CD4-positive, alpha-beta T cell (primary cell): ENCODE measurements around the gene PARP16. TPM values are rescaled to one million over a fixed set of nuclear protein-coding genes. Genes with fewer than 3 reads are reported as not detected.

Experiments
- ATAC-seq: fragments of 200-7000 bp; cut with Tn5 transposase; one replicate; pipeline ENCODE4 v1.10.0; 2022; ENCODE audit warnings: mild to moderate bottlenecking; ENCODE audit not compliant: poor library complexity
- CTCF ChIA-PET: fragments of 350-600 bp; sonication (Branson Sonifier 250); formaldehyde crosslinking; loops from one replicate; lab custom pipeline; 2021; ENCODE audit warnings: antibody characterized with exemption, inconsistent platforms; lab: Charles Lee
- POLR2A ChIA-PET: fragments of 350-600 bp; sonication (Branson Sonifier 250); formaldehyde crosslinking; loops from one replicate; lab custom pipeline; 2021; ENCODE audit warnings: antibody characterized with exemption, inconsistent platforms; lab: Charles Lee
- DNase-seq, 14 experiments: peaks; one replicate each; pipeline ENCODE4 v3.0.0-alpha.2; 2013 to 2020; ENCODE audit warnings: mixed read lengths in 2 of 14
- H3K27ac ChIP-seq, 2 donors: one replicate each; pipeline versions ENCODE4 v1.5.1 to v1.7.0; 2013; ENCODE audit warnings: low read length in 2 of 2, low read depth in 1 of 2, mild to moderate bottlenecking in 1 of 2
- H3K27me3 ChIP-seq, 2 experiments: 1 replicate in 1 of 2; 2 replicates in 1 of 2; pipeline versions ENCODE4 v1.6.1 to v1.7.0; 2013; ENCODE audit warnings: low read length in 2 of 2, control low read depth in 1 of 2, mild to moderate bottlenecking in 1 of 2, moderate library complexity in 1 of 2; ENCODE audit not compliant: insufficient read depth in 2 of 2, control insufficient read depth in 1 of 2
- H3K36me3 ChIP-seq: one replicate; pipeline ENCODE4 v1.6.1; 2013; ENCODE audit warnings: low read length, control low read depth; ENCODE audit not compliant: insufficient read depth
- H3K4me1 ChIP-seq: one replicate; pipeline ENCODE4 v1.6.1; 2013; ENCODE audit warnings: low read length, control low read depth; ENCODE audit not compliant: insufficient read depth
- H3K4me3 ChIP-seq: one replicate; pipeline ENCODE4 v1.5.1; 2013; ENCODE audit warnings: mild to moderate bottlenecking, low read length, moderate library complexity
- H3K9me3 ChIP-seq, 2 experiments: 1 replicate in 1 of 2; 2 replicates in 1 of 2; pipeline versions ENCODE4 v1.6.1 to v1.7.0; 2013; ENCODE audit warnings: low read length in 2 of 2, mild to moderate bottlenecking in 2 of 2, control low read depth in 1 of 2, moderate library complexity in 1 of 2; ENCODE audit not compliant: control insufficient read depth in 1 of 2, insufficient read depth in 1 of 2
- H3K27ac Mint-ChIP-seq: one replicate; pipeline ENCODE4 v1.8.0; 2020; ENCODE audit warnings: mixed read lengths
- H3K27me3 Mint-ChIP-seq: one replicate; pipeline ENCODE4 v1.8.0; 2021; ENCODE audit warnings: mixed read lengths
- H3K36me3 Mint-ChIP-seq: one replicate; pipeline ENCODE4 v1.8.0; 2021; ENCODE audit warnings: low read depth, mixed read lengths
- H3K4me1 Mint-ChIP-seq: one replicate; pipeline ENCODE4 v1.8.0; 2021; ENCODE audit warnings: low read depth, mixed read lengths
- H3K4me3 Mint-ChIP-seq: one replicate; pipeline ENCODE4 v1.8.0; 2020; ENCODE audit warnings: mild to moderate bottlenecking, mixed read lengths
- H3K9me3 Mint-ChIP-seq: one replicate; pipeline ENCODE4 v1.8.0; 2020; ENCODE audit warnings: mixed read lengths
- CTCF ChIP-seq: fragments of 200-600 bp; IDR thresholded peaks from one replicate; pipeline ENCODE4 v1.8.0; 2022; ENCODE audit warnings: antibody characterized with exemption, mild to moderate bottlenecking
- intact Hi-C, 2 experiments: fragments of 100-400 bp; cut with DNase I in 1 of 2; cut with micrococcal nuclease in 1 of 2; formaldehyde crosslinking; loops; one replicate each; pipeline versions ENCODE4 v1.15.1 to v1.9.0; 2023 to 2025; cut with DNase I, micrococcal nuclease
- total RNA-seq, 174 experiments: library from RNA in 2 of 174; stranded (reverse) in 2 of 174; gene quantifications; one replicate each; pipeline ENCODE4 v1.2.3 and lab custom pipeline; 2021 to 2026

Gene PARP16
- total RNA-seq, 2 experiments from 2014 or later: 11.3 to 12.9 TPM

- peaks cover 5% of the 10 kb centered on the region for H3K4me1 Mint-ChIP-seq
- CTCF ChIA-PET: no interaction called here
- H3K36me3 ChIP-seq: peaks cover 30% of the 10 kb centered on the region
- no peak overlapping the region for H3K27ac ChIP-seq
- no peaks in the 10 kb centered on the region for H3K27me3 Mint-ChIP-seq
- ATAC-seq: no peak
- H3K27me3 ChIP-seq: no peaks in the 10 kb centered on the region
- no peak overlapping the region for H3K27ac Mint-ChIP-seq
- intact Hi-C loops: no loop called here
- POLR2A ChIA-PET: interaction anchor here (0.7 kb wide), 1 partner anchor 422 kb away, joined by 3 read pairs; no protein-coding TSS in a partner anchor
- peaks cover 49% of the 10 kb centered on the region for H3K36me3 Mint-ChIP-seq
- H3K4me1 ChIP-seq: peaks cover 2% of the 10 kb centered on the region
- no peak for TF ChIP-seq CTCF
- H3K4me3 ChIP-seq: no peak overlapping the region
- H3K9me3 Mint-ChIP-seq: no peaks in the 10 kb centered on the region
- no peaks in the 10 kb centered on the region for H3K9me3 ChIP-seq
- H3K4me3 Mint-ChIP-seq: no peak overlapping the region
- DNase-seq: no peak
Measured at GRCh38 chr15:65254758-65255157, 31.9 kb downstream of the PARP16 start.

GRCh38 chr15:65254356-65254755 lies 32.3 kb downstream of the PARP16 start:
- no peaks in the 10 kb centered on the region for H3K27me3 ChIP-seq
- DNase-seq (no peak), ATAC-seq (no peak)
- H3K9me3 Mint-ChIP-seq: no peaks in the 10 kb centered on the region
- POLR2A ChIA-PET: interaction anchor here (0.6 to 0.7 kb wide), 2 partner anchors 13 to 422 kb away, joined by 3 read pairs; no protein-coding TSS in a partner anchor
- TF ChIP-seq CTCF: no peak
- H3K36me3 Mint-ChIP-seq: peaks cover 45% of the 10 kb centered on the region
- H3K4me3 Mint-ChIP-seq: no peak overlapping the region
- peaks cover 26% of the 10 kb centered on the region for H3K36me3 ChIP-seq
- no peaks in the 10 kb centered on the region for H3K9me3 ChIP-seq
- H3K4me1 Mint-ChIP-seq: peaks cover 5% of the 10 kb centered on the region
- CTCF ChIA-PET: no interaction called here
- H3K27ac ChIP-seq: no peak overlapping the region
- peaks cover 2% of the 10 kb centered on the region for H3K4me1 ChIP-seq
- H3K4me3 ChIP-seq: no peak overlapping the region
- intact Hi-C loops: no loop called here
- no peaks in the 10 kb centered on the region for H3K27me3 Mint-ChIP-seq
- H3K27ac Mint-ChIP-seq: no peak overlapping the region

- Histone ChIP-seq H3K27ac (no peak overlapping the region), H3K4me3 (no peak overlapping the region), H3K9me3 (no peaks in the 10 kb centered on the region), H3K27me3 (no peaks in the 10 kb centered on the region), H3K36me3 (peaks cover 10% of the 10 kb centered on the region), H3K4me1 (peaks cover 2% of the 10 kb centered on the region)
- Mint-ChIP-seq H3K4me3 (no peak overlapping the region), H3K27me3 (no peaks in the 10 kb centered on the region), H3K4me1 (peaks cover 5% of the 10 kb centered on the region), H3K27ac (no peak overlapping the region), H3K36me3 (peaks cover 27% of the 10 kb centered on the region), H3K9me3 (no peaks in the 10 kb centered on the region)
- ChIA-PET POLR2A (no interaction called here), CTCF (no interaction called here)
- DNase-seq (peak in 1 of 14 experiments; percentile 24), ATAC-seq (peak; percentile 77)
- intact Hi-C loops: no loop called here
- no peak for TF ChIP-seq CTCF
Measured at GRCh38 chr15:65249641-65250040, 37.0 kb downstream of the PARP16 start.
